ENCODE results near the gene EGFL8.
"Not testable (repeated sequence)": the region's sequence is repeated elsewhere in the genome, so short reads cannot be mapped to it uniquely, and the experiment has no call there.

Gene EGFL8

DNA sequence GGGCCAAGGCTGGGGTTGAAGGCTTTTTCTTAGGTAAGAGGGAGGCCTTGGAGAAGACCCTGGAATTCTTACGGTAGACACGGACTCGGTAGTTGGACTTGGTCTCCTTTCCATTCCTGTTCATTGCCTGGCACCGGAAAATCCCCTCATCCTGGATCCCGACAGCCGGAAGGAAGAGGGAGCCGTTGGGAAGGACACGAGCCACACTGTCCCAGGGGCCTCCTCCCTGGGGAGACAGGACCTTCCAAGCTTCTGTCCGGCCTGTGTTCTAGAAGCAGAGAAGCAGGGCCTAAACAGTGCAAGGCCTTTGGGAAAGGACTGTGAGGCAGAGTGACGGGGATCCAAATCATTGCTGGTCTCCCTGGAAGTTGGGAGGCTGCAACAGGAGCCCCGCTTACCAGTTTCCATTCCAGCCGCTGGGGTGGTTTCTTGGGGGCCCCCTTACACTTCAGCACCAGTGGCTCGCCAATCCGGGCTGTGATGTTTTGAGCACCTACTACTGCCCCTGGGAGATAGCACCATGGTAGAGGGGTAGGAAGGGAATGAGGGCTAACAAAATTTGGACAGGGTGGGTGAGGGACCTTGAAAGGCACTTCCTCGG is 19.2 kb downstream of the EGFL8 start:
- no peak for DNase-seq (ENCODE audit: low read depth, low spot score)

DNA sequence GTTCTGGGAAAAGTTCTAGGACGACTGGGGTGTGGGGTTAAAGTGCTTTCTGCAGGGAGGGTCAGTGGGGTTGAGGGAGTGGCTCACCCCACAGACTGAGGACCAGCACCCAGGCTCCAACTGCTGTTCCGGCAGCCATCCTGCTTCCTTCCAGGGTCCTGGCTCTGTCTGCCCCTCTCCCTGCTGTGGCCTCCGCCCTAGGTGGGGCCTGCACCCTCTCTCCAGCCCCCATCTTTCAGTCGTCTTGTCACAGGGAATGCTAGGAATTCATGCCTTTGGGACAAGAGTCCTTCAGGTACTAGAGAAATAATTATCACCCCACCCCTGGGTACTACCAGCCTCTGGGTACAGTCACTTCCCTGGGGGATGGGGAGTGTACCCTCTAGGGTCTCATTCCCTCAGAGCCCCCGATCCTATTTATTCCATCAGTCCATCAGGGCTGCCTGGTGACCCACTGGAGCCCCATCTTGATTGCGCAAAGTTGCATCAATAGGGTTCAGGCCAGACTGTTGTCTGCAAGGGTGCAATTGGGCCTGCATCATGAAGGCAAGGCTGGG is 19.8 kb downstream of the EGFL8 start, which contains the start of gene AGER:
Gene AGER, minus strand, starts transcription at position 170 of the 557 bp plus-strand sequence. Its CDS starts 31 bp downstream, at position 139.
- no peak for DNase-seq (ENCODE audit: low read depth, low spot score)

- DNase-seq (ENCODE audit: low read depth, low spot score) = not testable (repeated sequence)
Measured at GRCh38 chr6:32185681-32186131, 21.3 kb downstream of the EGFL8 start.

DNA sequence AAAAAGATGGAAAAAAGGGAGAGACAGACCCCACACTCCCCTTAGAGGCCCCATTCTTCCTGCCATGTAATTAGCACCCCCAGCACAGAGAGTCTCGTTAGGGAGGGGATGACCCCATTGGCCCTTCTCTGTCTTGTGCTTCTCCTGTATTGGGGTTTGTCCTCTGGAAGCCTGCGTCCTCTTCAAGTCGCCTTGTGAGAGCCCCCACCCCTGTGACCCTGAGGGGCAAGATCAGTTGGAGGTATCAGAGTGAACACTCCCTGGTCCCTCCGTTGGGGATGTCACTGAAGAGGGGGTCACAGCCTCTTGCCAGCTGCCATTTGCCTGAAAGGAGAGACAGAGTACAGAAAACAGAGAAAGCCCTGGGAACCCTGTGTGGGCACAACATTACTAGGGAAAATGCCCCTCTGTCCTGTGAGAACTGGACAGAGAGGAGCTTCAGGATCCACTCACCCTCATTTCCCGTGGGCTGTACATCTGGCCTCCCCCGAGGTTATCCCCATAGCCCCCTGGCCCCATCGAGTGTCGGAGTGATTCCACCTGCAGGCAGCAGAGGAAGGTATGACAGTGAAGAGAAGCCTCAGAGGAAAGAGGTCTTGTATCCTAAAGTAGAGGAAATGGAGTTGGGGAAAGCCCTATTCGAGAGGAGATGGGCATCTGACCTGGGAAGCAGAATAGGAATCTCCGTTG is 21.9 kb downstream of the EGFL8 start:
- not testable (repeated sequence) for DNase-seq (ENCODE audit: low read depth, low spot score)

GRCh38 chr6:32187009-32187709 is 22.8 kb downstream of the EGFL8 start:
- DNase-seq (ENCODE audit: low read depth, low spot score) = no peak

GRCh38 chr6:32187725-32188380 is 23.5 kb downstream of the EGFL8 start:
- DNase-seq (ENCODE audit: low read depth, low spot score) = not testable (repeated sequence)

DNA sequence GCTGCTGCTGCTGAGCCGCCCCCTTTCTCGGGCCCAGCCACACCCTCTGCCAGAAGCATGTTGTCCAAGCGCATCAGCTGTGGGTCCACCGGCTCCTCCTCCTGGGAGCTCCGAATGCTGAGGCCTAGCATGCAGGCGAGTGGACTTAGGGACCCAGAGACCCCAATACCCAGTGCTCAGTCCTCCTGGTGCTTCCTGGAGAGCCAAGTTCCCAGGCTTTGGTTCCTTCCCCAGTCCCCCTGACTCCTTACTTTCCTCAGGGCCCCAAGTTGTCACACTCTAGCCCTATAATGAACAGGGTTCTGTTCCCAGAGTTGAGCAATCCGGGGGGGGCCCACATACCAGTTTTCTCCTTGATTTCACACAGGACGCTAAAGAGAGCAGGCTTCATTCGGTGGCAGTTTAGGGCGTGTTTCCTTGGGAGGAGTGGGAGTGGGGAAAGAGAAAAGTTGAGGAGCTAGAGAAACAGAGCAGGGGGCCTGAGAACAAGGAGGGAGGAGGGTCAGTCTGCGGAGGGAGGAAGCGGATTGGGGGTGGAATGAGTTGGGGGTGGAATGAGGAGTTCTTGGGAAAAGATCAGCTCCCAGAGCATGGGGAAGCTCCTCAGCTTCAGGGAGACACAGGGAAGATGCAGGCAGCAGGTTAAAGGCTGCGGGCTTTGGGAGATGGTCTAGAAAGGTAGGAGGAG is 24.1 kb downstream of the EGFL8 start:
- no peak for DNase-seq (ENCODE audit: low read depth, low spot score)

DNA sequence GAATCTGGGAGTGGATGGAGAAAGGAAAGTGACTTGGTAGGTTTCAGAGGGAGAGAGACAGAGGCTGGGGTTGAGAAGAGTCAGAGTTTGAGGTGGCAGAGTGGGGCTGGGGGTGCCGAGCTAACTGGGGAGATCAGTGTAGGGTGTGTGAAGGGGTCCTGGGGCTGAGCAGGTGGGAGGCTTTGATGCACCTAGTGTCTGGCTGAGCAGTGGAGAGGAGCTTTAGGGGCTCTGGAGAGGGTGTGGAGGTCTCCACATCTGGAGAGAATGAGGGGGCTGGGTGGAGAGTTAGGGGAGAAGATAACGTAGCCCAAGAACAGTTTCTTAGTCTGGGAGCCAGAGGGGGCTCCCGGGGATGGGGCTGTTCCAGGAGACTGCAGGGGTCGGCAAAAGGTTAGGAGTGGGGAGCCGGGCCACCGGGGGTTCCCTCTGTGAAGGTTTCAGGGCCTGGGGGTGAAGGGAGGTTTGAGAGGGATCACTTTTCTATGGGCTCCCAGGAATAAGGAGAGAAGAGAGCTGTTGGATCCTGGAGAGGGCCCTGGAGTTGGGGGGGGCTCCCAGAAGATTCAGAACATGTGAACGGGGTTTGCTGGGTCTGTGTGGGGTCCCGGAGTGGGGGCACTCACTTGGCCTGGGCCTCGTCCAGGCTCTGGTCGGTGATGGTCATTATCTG is 24.8 kb downstream of the EGFL8 start:
- DNase-seq (ENCODE audit: low read depth, low spot score) = no peak

DNA sequence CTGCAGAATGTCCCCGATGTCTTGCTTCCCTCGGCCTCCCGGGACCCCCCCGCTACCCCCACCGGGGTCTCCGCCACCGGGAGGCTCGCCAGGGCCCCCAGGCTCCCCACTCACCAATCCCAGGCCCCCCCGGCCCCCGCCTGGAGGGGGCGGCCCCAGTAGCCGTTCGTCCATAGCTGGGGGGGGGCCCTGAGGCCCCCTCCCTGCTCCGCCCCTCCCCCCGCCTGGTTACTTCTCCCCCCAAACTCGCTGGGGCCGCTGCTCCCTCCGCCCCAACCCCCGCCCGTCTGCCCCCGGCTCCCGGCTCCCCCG is 25.3 kb downstream of the EGFL8 start:
- DNase-seq (ENCODE audit: low read depth, low spot score) = no peak

GRCh38 chr6:32190054-32190851 is 25.9 kb downstream of the EGFL8 start, which contains the start of gene PBX2:
PBX2 (minus strand) TSS chr6:32190202; CDS start chr6:32189915, 287 bp downstream.
- peak; percentile 59 for DNase-seq (ENCODE audit: low read depth, low spot score)

- no peak for DNase-seq (ENCODE audit: low read depth, low spot score)
Measured at GRCh38 chr6:32190911-32191677, 26.7 kb downstream of the EGFL8 start.

- DNase-seq (ENCODE audit: low read depth, low spot score) = no peak
Measured at GRCh38 chr6:32191696-32192607, 27.6 kb downstream of the EGFL8 start.

- DNase-seq (ENCODE audit: low read depth, low spot score) = no peak
Measured at GRCh38 chr6:32192608-32193039, 28.2 kb downstream of the EGFL8 start, which contains the start of gene GPSM3. GPSM3 (minus strand) TSS chr6:32192643; CDS start chr6:32192513, 130 bp downstream.

- not testable (repeated sequence) for DNase-seq (ENCODE audit: low read depth, low spot score)
Measured at GRCh38 chr6:32193096-32193495, 28.7 kb downstream of the EGFL8 start.

GRCh38 chr6:32194388-32194787 is 30.0 kb downstream of the EGFL8 start:
- DNase-seq (ENCODE audit: low read depth, low spot score) = no peak

- no peak for DNase-seq (ENCODE audit: low read depth, low spot score)
Measured at GRCh38 chr6:32194825-32195651, 30.6 kb downstream of the EGFL8 start.

DNA sequence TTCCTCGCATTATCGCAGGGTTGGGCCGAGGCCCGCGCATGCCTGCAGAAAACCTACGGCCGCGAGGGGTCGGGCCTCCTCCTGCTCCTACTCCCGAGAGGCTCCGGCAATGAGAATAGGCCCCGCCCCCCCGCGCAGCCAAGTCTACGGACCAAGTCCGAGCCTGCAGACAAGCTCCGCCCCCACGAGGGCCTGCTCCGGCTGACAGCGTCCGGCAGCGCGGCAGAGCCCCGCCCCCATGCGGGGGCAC is 31.2 kb downstream of the EGFL8 start:
- DNase-seq (ENCODE audit: low read depth, low spot score) = peak; percentile 99

Data from brain pericyte (primary cell).